Esophagus muscularis mucosa (tissue), 4 donors: ENCODE measurements around the gene IWS1.

Source experiments
- CTCF ChIP-seq, 3 experiments: fragments of 200-600 bp in 2 of 3; fragments of 450-650 bp in 1 of 3; sonication (generic) in 2 of 3; IDR thresholded peaks; one replicate each; pipeline ENCODE4 v1.5.1; 2017 to 2019; ENCODE audit warnings: antibody characterized with exemption in 3 of 3, mild to moderate bottlenecking in 2 of 3, moderate library complexity in 1 of 3
- EP300 ChIP-seq: sonication (generic); formaldehyde crosslinking; IDR thresholded peaks from one replicate; pipeline ENCODE4 v1.6.1; 2017; ENCODE audit warnings: antibody characterized with exemption
- POLR2A ChIP-seq: fragments of 450-650 bp; IDR thresholded peaks from one replicate; pipeline ENCODE4 v1.6.1; 2017; ENCODE audit warnings: antibody characterized with exemption, moderate library complexity, mild to moderate bottlenecking, low read depth

- TF ChIP-seq EP300 (no peak), CTCF (IDR thresholded peaks at IDR 0.05) (no peak), POLR2A (no peak)
Measured at GRCh38 chr2:127558911-127559310, 32.6 kb upstream of the IWS1 start.
